ENCODE results near the gene SPINK13. TPM values are rescaled to one million over a fixed set of nuclear protein-coding genes. Genes with fewer than 3 reads are reported as not detected.

SPINK13 gene
- total and polyA plus RNA-seq, 2 of the 8 experiments (the other 6 are each of a cell fraction or from before 2014, with no cell fraction given), result not detected

- TF ChIP-seq RBBP5 (IDR thresholded peaks at IDR 0.05; ENCODE audit: borderline replicate concordance, low read depth, low read length) (no peak), CBX8 (IDR thresholded peaks at IDR 0.05; ENCODE audit: borderline replicate concordance, low read depth, low read length) (no peak), KDM1A (IDR thresholded peaks at IDR 0.05; ENCODE audit: borderline replicate concordance, low read length) (no peak), BACH1 (IDR thresholded peaks at IDR 0.05; ENCODE audit: low read length) (no peak), KDM5A (IDR thresholded peaks at IDR 0.05; ENCODE audit: low read length) (no peak), PHF8 (conservative IDR thresholded peaks at IDR 0.05; ENCODE audit: low read depth, low read length) (no peak), CTCF (IDR thresholded peaks at IDR 0.05; ENCODE audit: control extremely low read depth in 1 of 3, insufficient read depth in 1 of 3, low read depth in 1 of 3, low read length in 3 of 3) (no peak)
These were observed 44.4 kb upstream of the SPINK13 start (continued) for GRCh38 chr5:148224117-148224742.
